K562 treated with DMSO at 1 percent for 48 hours (cell line): ENCODE results near the gene DHODH. TPM values are rescaled to one million over a fixed set of nuclear protein-coding genes. Genes with fewer than 3 reads are reported as not detected.

Experiments
- total RNA-seq: library from RNA; unstranded; fragments of 300-600 nt; gene quantifications from 2 replicates; pipeline ENCODE4 v1.2.3, GENCODE V29; 2022; ENCODE audit warnings: low replicate concordance; ENCODE audit errors: extremely low read depth

The DHODH gene
- total RNA-seq, result not detected in 2 replicates

DNA sequence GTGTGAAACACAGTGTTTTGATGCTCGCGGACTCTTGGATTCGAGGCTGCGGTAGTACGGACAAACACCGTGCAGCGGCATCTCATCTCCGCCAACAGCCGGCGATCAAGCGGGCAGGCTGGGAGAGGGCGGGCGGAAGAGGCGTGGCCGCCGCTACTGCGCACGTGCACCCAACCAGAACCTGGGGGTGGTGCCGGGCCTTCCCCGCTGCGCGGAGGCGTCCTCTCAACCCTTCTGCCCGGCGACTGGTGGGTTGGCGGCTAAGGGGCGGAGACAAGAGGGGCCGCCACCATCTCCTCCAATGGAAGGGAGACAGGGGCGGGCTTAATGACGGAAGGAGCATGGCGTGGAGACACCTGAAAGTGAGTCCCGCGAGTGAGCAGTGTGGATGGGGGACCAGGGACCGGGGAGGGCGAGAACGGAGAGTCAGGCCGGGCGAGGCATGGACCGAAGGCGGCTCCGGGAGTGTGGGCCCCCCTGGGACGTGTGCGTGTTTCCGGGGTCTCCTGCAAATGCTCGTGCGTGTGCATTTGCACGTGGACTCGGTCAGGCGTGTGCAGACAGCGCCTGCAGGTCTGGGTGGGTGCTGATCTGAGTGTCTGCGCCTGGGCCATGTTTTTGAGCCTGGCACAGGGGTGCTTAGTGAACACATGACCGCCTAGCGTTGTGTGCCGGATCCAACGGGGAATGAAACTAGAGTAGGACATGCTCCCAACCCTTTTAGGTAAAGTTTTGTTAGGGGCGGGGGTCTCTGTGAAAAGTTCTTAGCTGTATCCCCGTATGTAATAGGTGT lies at the start of gene DHODH:
Gene DHODH, plus strand, starts transcription at position 321 of the 793 bp plus-strand sequence. Its CDS starts 21 bp downstream, at position 342.

DNA sequence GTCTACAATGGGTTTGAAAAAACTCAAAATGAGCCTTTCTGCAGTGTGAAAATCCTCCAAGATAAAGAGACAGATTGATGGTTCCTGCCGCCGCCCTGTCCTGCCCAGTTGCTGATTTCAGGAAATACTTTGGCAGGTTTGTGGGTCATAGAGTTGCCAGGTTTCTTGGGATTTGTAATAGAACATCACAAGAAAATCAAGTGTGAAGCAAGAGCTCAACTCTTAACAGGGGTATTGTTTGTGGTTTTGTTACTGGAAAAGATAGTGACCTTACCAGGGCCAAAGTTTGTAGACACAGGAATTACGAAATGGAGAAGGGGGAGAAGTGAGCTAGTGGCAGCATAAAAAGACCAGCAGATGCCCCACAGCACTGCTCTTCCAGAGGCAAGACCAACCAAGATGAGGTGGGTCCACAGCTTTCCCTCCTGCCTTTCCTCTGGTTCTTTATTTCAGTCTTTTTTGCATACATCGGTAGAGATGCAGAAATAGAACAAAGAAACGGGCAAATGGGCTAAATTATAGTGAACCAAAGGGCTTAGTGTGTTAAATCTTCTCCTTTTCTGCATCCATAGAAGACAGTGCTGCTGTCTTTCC lies 45.8 kb downstream of the DHODH start, which contains the start of gene HP:
Gene HP, plus strand, starts transcription at position 252 of the 594 bp plus-strand sequence. Its CDS starts 148 bp downstream, at position 400.

Other genes starting within 250 kb of the DHODH start
- gene AP1G1, start 199.9 kb upstream of the DHODH start, total RNA-seq, result not detected in 2 replicates
- gene ATXN1L, start 162.8 kb upstream of the DHODH start, total RNA-seq, result not detected in 2 replicates
- not detected in 2 replicates for gene ZNF821, start 124.6 kb upstream of the DHODH start, total RNA-seq
- not detected in 2 replicates for gene IST1, start 113.2 kb upstream of the DHODH start, total RNA-seq
- not detected in 2 replicates for gene PKD1L3, start 8.3 kb upstream of the DHODH start, total RNA-seq
- not detected in 2 replicates for gene HP, start 45.8 kb downstream of the DHODH start, total RNA-seq
- not detected in 2 replicates for gene HPR, start 54.5 kb downstream of the DHODH start, total RNA-seq
- gene TXNL4B, start 84.9 kb downstream of the DHODH start, total RNA-seq, result not detected in 2 replicates
- not detected in 2 replicates for gene DHX38, start 85.1 kb downstream of the DHODH start, total RNA-seq
- gene PMFBP1, start 163.4 kb downstream of the DHODH start, total RNA-seq, result not detected in 2 replicates